Vagina (tissue), 2 donors: ENCODE measurements around the gene TBCD.

Experiments used
- CTCF ChIP-seq, 3 experiments: fragments of 450-650 bp in 2 of 3; fragments of 200-600 bp in 1 of 3; sonication (generic) in 1 of 3; IDR thresholded peaks; one replicate each; pipeline ENCODE4 v1.5.1; 2017 to 2019; ENCODE audit warnings: antibody characterized with exemption in 3 of 3, mild to moderate bottlenecking in 2 of 3, moderate library complexity in 2 of 3
- POLR2A ChIP-seq, 2 donors: fragments of 450-650 bp; IDR thresholded peaks; one replicate each; pipeline ENCODE4 v1.6.1; 2017; ENCODE audit warnings: antibody characterized with exemption in 2 of 2, mild to moderate bottlenecking in 2 of 2, moderate library complexity in 2 of 2

- TF ChIP-seq CTCF (IDR thresholded peaks at IDR 0.05) (no peak), POLR2A (IDR thresholded peaks at IDR 0.05) (no peak)
Measured at GRCh38 chr17:82751171-82751570, 694 bp upstream of the TBCD start.
